Right atrium auricular region (tissue), 2 donors: Measurements from ENCODE around the gene AGAP1. TPM values are rescaled to one million over a fixed set of nuclear protein-coding genes. Genes with fewer than 3 reads are reported as not detected.

Experiments used
- DNase-seq: peaks from one replicate; pipeline ENCODE4 v3.0.0-alpha.2; 2019; ENCODE audit warnings: low spot score
- H3K27ac ChIP-seq, 2 donors: fragments of 200-600 bp; sonication (generic); 1 replicate in 1 of 2; 2 replicates in 1 of 2; pipeline ENCODE4 v1.5.1; 2016 to 2019
- H3K27me3 ChIP-seq, 2 donors: fragments of 200-600 bp; sonication (generic); one replicate each; pipeline versions ENCODE4 v1.5.1 to v1.6.0; 2017 to 2019
- H3K36me3 ChIP-seq: fragments of 200-600 bp; sonication (generic); one replicate; pipeline ENCODE4 v1.5.1; 2016
- H3K4me1 ChIP-seq, 2 donors: fragments of 200-600 bp; sonication (generic); one replicate each; pipeline versions ENCODE4 v1.5.1 to v1.6.0; 2017 to 2019
- H3K4me3 ChIP-seq, 2 donors: fragments of 200-600 bp; sonication (generic); 1 replicate in 1 of 2; 2 replicates in 1 of 2; pipeline ENCODE4 v1.5.1; 2017 to 2019; ENCODE audit warnings: mild to moderate bottlenecking in 1 of 2, moderate library complexity in 1 of 2
- H3K9me3 ChIP-seq, 2 donors: fragments of 200-600 bp; sonication (generic); one replicate each; pipeline ENCODE4 v1.5.1; 2019
- CTCF ChIP-seq, 2 donors: fragments of 200-600 bp; sonication (generic); IDR thresholded peaks; one replicate each; pipeline ENCODE4 v1.5.1; 2019; ENCODE audit warnings: antibody characterized with exemption in 2 of 2
- total RNA-seq, 2 donors: library from RNA; depleted of rRNA; stranded (reverse); fragments of >200 nt; gene quantifications; one replicate each; pipeline ENCODE4 v1.1.0, GENCODE V29; 2016

The AGAP1 gene
- total RNA-seq, 2 donors from 2014 or later: 11.6 to 17.2 TPM

- Histone ChIP-seq H3K36me3 (no peaks in the 10 kb centered on the region), H3K9me3 (no peaks in the 10 kb centered on the region), H3K4me1 (no peaks in the 10 kb centered on the region), H3K4me3 (no peak overlapping the region), H3K27me3 (no peaks in the 10 kb centered on the region), H3K27ac (no peak overlapping the region)
- DNase-seq: no peak
- TF ChIP-seq CTCF (IDR thresholded peaks at IDR 0.05): no peak
These were observed 90.8 kb downstream of the AGAP1 start for GRCh38 chr2:235584638-235585007.

GRCh38 chr2:235587202-235587601 is 93.4 kb downstream of the AGAP1 start:
- Histone ChIP-seq H3K36me3 (no peaks in the 10 kb centered on the region), H3K4me3 (no peak overlapping the region), H3K9me3 (no peaks in the 10 kb centered on the region), H3K27ac (no peak overlapping the region), H3K27me3 (no peaks in the 10 kb centered on the region), H3K4me1 (no peaks in the 10 kb centered on the region)
- no peak for DNase-seq
- TF ChIP-seq CTCF (IDR thresholded peaks at IDR 0.05): no peak

- no peak for TF ChIP-seq CTCF (IDR thresholded peaks at IDR 0.05)
- no peak for DNase-seq
- H3K27me3 ChIP-seq: no peaks in the 10 kb centered on the region
- no peaks in the 10 kb centered on the region for H3K9me3 ChIP-seq
- no peak overlapping the region for H3K4me3 ChIP-seq
- H3K27ac ChIP-seq: no peak overlapping the region
- no peaks in the 10 kb centered on the region for H3K4me1 ChIP-seq
- H3K36me3 ChIP-seq: no peaks in the 10 kb centered on the region
These were observed 94.9 kb downstream of the AGAP1 start for GRCh38 chr2:235588750-235589149.

- no peak for DNase-seq
- Histone ChIP-seq H3K27me3 (no peaks in the 10 kb centered on the region), H3K4me3 (no peak overlapping the region), H3K4me1 (peaks cover 0 to 5% of the 10 kb centered on the region in 2 donors), H3K9me3 (no peaks in the 10 kb centered on the region), H3K36me3 (no peaks in the 10 kb centered on the region), H3K27ac (no peak overlapping the region)
- no peak for TF ChIP-seq CTCF (IDR thresholded peaks at IDR 0.05)
These were observed 97.4 kb downstream of the AGAP1 start for GRCh38 chr2:235591231-235591730.

GRCh38 chr2:235591921-235592320 is 98.1 kb downstream of the AGAP1 start:
- H3K36me3 ChIP-seq: no peaks in the 10 kb centered on the region
- H3K4me1 ChIP-seq: peaks cover 0 to 5% of the 10 kb centered on the region in 2 donors
- H3K27me3 ChIP-seq: no peaks in the 10 kb centered on the region
- no peak for DNase-seq
- H3K9me3 ChIP-seq: no peaks in the 10 kb centered on the region
- H3K27ac ChIP-seq: no peak overlapping the region
- H3K4me3 ChIP-seq: no peak overlapping the region
- no peak for TF ChIP-seq CTCF (IDR thresholded peaks at IDR 0.05)

- Histone ChIP-seq H3K4me3 (no peak overlapping the region), H3K4me1 (peaks cover 0 to 5% of the 10 kb centered on the region in 2 donors), H3K36me3 (no peaks in the 10 kb centered on the region), H3K27ac (no peak overlapping the region), H3K9me3 (no peaks in the 10 kb centered on the region), H3K27me3 (no peaks in the 10 kb centered on the region)
- no peak for DNase-seq
- TF ChIP-seq CTCF (IDR thresholded peaks at IDR 0.05): no peak
These were observed 98.6 kb downstream of the AGAP1 start for GRCh38 chr2:235592430-235592829.
